Measurements from ENCODE around the gene SH3RF3. TPM values are rescaled to one million over a fixed set of nuclear protein-coding genes. Genes with fewer than 3 reads are reported as not detected.

Gene SH3RF3
- total and polyA plus RNA-seq, 12 donors: 0.72 to 19.1 (median 12.2) TPM

DNA sequence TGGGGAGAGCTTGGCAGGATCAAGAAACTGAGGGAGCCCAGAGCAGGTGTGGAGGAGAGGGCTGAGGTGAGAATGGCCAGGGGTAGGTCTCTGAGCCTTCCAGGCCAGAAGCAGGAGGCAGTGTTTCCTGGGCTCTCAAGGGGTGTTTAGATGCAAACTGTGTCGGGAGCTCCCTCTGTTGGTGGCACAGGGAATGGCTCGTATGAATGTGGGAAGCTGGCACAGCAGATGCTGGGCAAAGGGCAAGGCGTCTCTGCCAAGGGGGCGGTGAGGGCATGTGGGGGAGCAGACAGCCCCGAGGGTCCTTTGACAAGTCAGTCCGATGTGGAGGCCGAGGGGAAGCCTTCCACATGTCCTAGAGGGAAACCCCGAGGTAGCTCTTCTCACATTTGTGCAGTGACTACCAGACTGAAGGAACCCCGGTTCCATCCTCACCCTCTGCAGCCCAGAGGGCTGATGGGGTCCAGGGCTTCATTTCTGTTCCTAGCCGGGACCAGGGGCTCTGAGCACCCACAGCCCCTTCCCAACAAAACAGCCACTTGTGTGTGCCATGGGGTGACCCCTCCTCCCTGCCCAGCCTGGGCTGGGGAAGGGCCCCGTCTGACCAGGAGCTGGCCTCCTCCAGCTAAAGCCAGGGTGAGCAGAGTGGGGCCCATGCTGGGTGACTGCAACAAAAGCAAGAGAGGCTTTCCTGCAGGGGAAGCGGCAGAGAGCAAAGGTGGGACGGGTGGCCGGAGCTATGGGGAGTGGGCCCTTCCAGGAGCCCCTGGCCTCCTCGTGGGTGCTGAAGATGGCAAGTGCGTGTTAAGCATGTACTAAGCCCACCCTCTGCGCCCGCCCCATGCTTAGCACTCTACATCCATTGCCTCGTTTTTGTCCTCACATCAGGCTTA is 381.4 kb downstream of the SH3RF3 start:
- whole genome bisulfite sequencing, 4 donors: 42 to 50% (median 47%) methylated on average over 14 to 19 of the region's 19 CpGs
- Histone ChIP-seq H3K27ac (no peak overlapping the region), H3K4me3 (no peak overlapping the region), H3K9me3 (replicated peaks in 1 of 3) (no peaks in the 10 kb centered on the region), H3K4me1 (replicated peaks in 1 of 2) (no peaks in the 10 kb centered on the region), H3K36me3 (replicated peaks in 1 of 2) (no peaks in the 10 kb centered on the region), H3K27me3 (no peaks in the 10 kb centered on the region)
- intact Hi-C loops (cut with DNase I): loop anchor here (5.0 kb wide), 2 partner anchors 383 to 583 kb away; partner anchors contain the start of gene SH3RF3 (in 1 of the 2)
- peak; percentile 75 to 94 (median 82) for DNase-seq
- TF ChIP-seq CTCF (IDR thresholded peaks at IDR 0.05) (peak; percentile 90 to 95 (median 93)), POLR2A (IDR thresholded peaks at IDR 0.05) (no peak)

DNA sequence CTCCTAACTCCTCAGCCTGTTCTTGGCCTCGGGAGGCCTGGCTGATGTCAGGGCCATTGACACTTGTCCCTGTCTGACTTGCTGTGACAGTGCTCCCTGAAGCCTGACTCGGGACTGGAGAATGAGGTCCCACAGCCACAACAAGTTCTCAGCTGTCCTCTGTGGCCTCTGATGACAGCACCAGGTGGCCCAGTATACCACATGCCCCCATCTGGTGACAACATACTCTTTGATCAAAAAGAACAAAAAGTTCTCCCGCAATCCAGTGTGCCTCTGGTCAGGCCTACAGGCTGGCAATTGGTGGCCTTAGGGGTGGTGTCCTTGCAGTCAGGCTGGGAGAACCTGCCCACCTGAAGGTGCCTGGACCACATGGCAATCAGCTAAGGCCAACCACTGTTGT is 382.2 kb downstream of the SH3RF3 start:
- TF ChIP-seq CTCF (IDR thresholded peaks at IDR 0.05) (no peak), POLR2A (IDR thresholded peaks at IDR 0.05) (no peak)
- 27 to 100% (median 54%) methylated on average over 1 to 3 of the region's 3 CpGs for WGBS, 4 donors
- no peaks in the 10 kb centered on the region for H3K4me1 ChIP-seq (replicated peaks in 1 of 2)
- DNase-seq: peak in 1 of 7 donors; percentile 61
- no peaks in the 10 kb centered on the region for H3K9me3 ChIP-seq (replicated peaks in 1 of 3)
- H3K27me3 ChIP-seq: no peaks in the 10 kb centered on the region
- intact Hi-C loops (cut with DNase I): loop anchor here (5.0 kb wide), 2 partner anchors 384 to 584 kb away; partner anchors contain the start of gene SH3RF3 (in 1 of the 2)
- H3K27ac ChIP-seq: no peak overlapping the region
- no peaks in the 10 kb centered on the region for H3K36me3 ChIP-seq (replicated peaks in 1 of 2)
- no peak overlapping the region for H3K4me3 ChIP-seq

DNA sequence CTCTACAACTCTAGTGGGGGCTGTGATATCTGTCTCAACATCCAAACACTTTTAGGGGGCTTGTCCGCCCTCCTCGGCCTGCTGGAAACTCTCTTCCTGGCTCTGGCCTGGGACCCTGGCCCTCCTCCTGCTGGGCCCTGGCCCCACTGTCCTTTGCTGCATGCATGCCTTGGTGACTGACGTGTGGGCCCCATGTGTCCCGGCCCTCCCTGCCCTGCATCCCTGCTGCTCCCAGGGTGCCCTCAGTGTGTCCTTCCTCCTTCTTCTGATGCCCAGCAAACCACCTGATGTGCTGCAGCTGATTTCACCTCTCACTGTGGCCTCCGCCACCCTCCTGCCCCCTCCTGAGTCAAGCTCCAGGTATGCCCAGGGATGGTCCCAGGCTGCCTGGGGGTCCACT is 383.1 kb downstream of the SH3RF3 start:
- H3K27me3 ChIP-seq: no peaks in the 10 kb centered on the region
- no peaks in the 10 kb centered on the region for H3K36me3 ChIP-seq (replicated peaks in 1 of 2)
- no peak for DNase-seq
- H3K27ac ChIP-seq: no peak overlapping the region
- no peaks in the 10 kb centered on the region for H3K9me3 ChIP-seq (replicated peaks in 1 of 3)
- intact Hi-C loops (cut with DNase I): loop anchor here (2.0 to 5.0 kb wide), 3 partner anchors 385 to 585 kb away; partner anchors contain the start of gene SH3RF3 (in 1 of the 2)
- H3K4me3 ChIP-seq: no peak overlapping the region
- H3K4me1 ChIP-seq (replicated peaks in 1 of 2): no peaks in the 10 kb centered on the region
- WGBS, 4 donors: 56 to 94% (median 77%) methylated on average over 4 to 5 of the region's 5 CpGs
- no peak for TF ChIP-seq POLR2A (IDR thresholded peaks at IDR 0.05)
- TF ChIP-seq CTCF (IDR thresholded peaks at IDR 0.05): no peak

- no peaks in the 10 kb centered on the region for H3K4me1 ChIP-seq (replicated peaks in 1 of 2)
- H3K36me3 ChIP-seq (replicated peaks in 1 of 2): no peaks in the 10 kb centered on the region
- intact Hi-C loops (cut with DNase I): loop anchor here (2.0 to 5.0 kb wide), 3 partner anchors 386 to 586 kb away; partner anchors contain the start of gene SH3RF3 (in 1 of the 2)
- no peak overlapping the region for H3K4me3 ChIP-seq
- 87 to 91% (median 89%) methylated on average over 5 of the region's 5 CpGs for whole genome bisulfite sequencing, 4 donors
- TF ChIP-seq POLR2A (IDR thresholded peaks at IDR 0.05) (no peak), CTCF (IDR thresholded peaks at IDR 0.05) (no peak)
- H3K27ac ChIP-seq: no peak overlapping the region
- H3K9me3 ChIP-seq (replicated peaks in 1 of 3): no peaks in the 10 kb centered on the region
- H3K27me3 ChIP-seq: no peaks in the 10 kb centered on the region
- no peak for DNase-seq
These were observed 384.2 kb downstream of the SH3RF3 start for GRCh38 chr2:109513230-109513629.

All from adrenal gland (tissue), 12 donors.